Suppressor macrophage (primary cell): ENCODE results near the gene VARS1.
"Not testable (repeated sequence)": the region's sequence is repeated elsewhere in the genome, so short reads cannot be mapped to it uniquely, and the experiment has no call there.

Source experiments
- DNase-seq, 4 experiments: peaks; one replicate each; pipeline ENCODE4 v3.0.0-alpha.2; 2020 to 2022

The VARS1 gene

GRCh38 chr6:31822036-31822821, 26.7 kb upstream of the VARS1 start:
- DNase-seq: peak; percentile 83 to 92 (median 85)

GRCh38 chr6:31821301-31822035, 25.9 kb upstream of the VARS1 start:
- peak; percentile 69 to 88 (median 78) for DNase-seq

GRCh38 chr6:31820399-31820798, 24.8 kb upstream of the VARS1 start:
- not testable (repeated sequence) for DNase-seq

- DNase-seq: no peak
These were observed 24.3 kb upstream of the VARS1 start for GRCh38 chr6:31819871-31820299.

- not testable (repeated sequence) for DNase-seq
These were observed 22.5 kb upstream of the VARS1 start for GRCh38 chr6:31817929-31818511.

- DNase-seq: peak in 3 of 4 experiments; percentile 16 to 64 (median 59)
These were observed 21.8 kb upstream of the VARS1 start for GRCh38 chr6:31817133-31817928.

GRCh38 chr6:31815025-31815838, 19.7 kb upstream of the VARS1 start, which contains the start of the genes HSPA1A and HSPA1L:
HSPA1A (plus strand) TSS chr6:31815543; CDS start chr6:31815757, 214 bp downstream.
HSPA1L (minus strand) TSS chr6:31815283; CDS start chr6:31811972, 3,311 bp downstream.
- DNase-seq: peak; percentile 93 to 98 (median 95)

GRCh38 chr6:31814677-31815024, 19.1 kb upstream of the VARS1 start:
- peak; percentile 78 to 96 (median 92) for DNase-seq

GRCh38 chr6:31813465-31813849, 17.9 kb upstream of the VARS1 start:
- no peak for DNase-seq

GRCh38 chr6:31811645-31812044, 16.1 kb upstream of the VARS1 start:
- DNase-seq: no peak

- DNase-seq: not testable (repeated sequence)
These were observed 13.0 kb upstream of the VARS1 start for GRCh38 chr6:31808599-31808998.

GRCh38 chr6:31806470-31807272, 11.1 kb upstream of the VARS1 start, which contains the start of gene LSM2:
LSM2 (minus strand) TSS chr6:31806966; CDS start chr6:31806757, 209 bp downstream.
- DNase-seq: peak; percentile 99

GRCh38 chr6:31805939-31806469, 10.5 kb upstream of the VARS1 start:
- DNase-seq: no peak

GRCh38 chr6:31801031-31801927, 5.7 kb upstream of the VARS1 start:
- DNase-seq: not testable (repeated sequence)

GRCh38 chr6:31799781-31800180, 4.2 kb upstream of the VARS1 start:
- DNase-seq: no peak

GRCh38 chr6:31797588-31797987, 2.0 kb upstream of the VARS1 start:
- no peak for DNase-seq

- DNase-seq: no peak
These were observed 1.4 kb upstream of the VARS1 start for GRCh38 chr6:31796993-31797385.

- DNase-seq: peak in 1 of 4 experiments; percentile 72
These were observed 511 bp downstream of the VARS1 start for GRCh38 chr6:31794866-31795615.
